Measurements from ENCODE around the gene B4GALT6.

Gene B4GALT6

GRCh38 chr18:31619291-31619690 lies 65.1 kb downstream of the B4GALT6 start:
- Histone ChIP-seq H3K27me3 (ENCODE audit: control insufficient read depth, insufficient read depth, low read length) (no peaks in the 10 kb centered on the region), H3K4me3 (ENCODE audit: low read length) (no peak overlapping the region), H3K36me3 (ENCODE audit: insufficient read depth, low read length) (no peaks in the 10 kb centered on the region), H3K4me1 (ENCODE audit: control insufficient read depth, insufficient read depth, low read length) (no peaks in the 10 kb centered on the region), H3K4me2 (ENCODE audit: low read length) (no peak overlapping the region), H3K9ac (ENCODE audit: low read depth, low read length) (no peak overlapping the region), H3K9me3 (replicated peaks; ENCODE audit: low read length) (no peaks in the 10 kb centered on the region)

- no peaks in the 10 kb centered on the region for H3K4me1 ChIP-seq (ENCODE audit: control insufficient read depth, insufficient read depth, low read length)
- no peak overlapping the region for H3K4me2 ChIP-seq (ENCODE audit: low read length)
- H3K9ac ChIP-seq (ENCODE audit: low read depth, low read length), result no peak overlapping the region
- no peaks in the 10 kb centered on the region for H3K9me3 ChIP-seq (replicated peaks; ENCODE audit: low read length)
- no peak overlapping the region for H3K4me3 ChIP-seq (ENCODE audit: low read length)
- H3K36me3 ChIP-seq (ENCODE audit: insufficient read depth, low read length), result no peaks in the 10 kb centered on the region
- H3K27me3 ChIP-seq (ENCODE audit: control insufficient read depth, insufficient read depth, low read length), result no peaks in the 10 kb centered on the region
Observed at GRCh38 chr18:31618801-31619200, 65.6 kb downstream of the B4GALT6 start.

GRCh38 chr18:31617031-31617717 lies 67.2 kb downstream of the B4GALT6 start:
- Histone ChIP-seq H3K4me3 (ENCODE audit: low read length) (no peak overlapping the region), H3K4me1 (ENCODE audit: control insufficient read depth, insufficient read depth, low read length) (no peaks in the 10 kb centered on the region), H3K9ac (ENCODE audit: low read depth, low read length) (no peak overlapping the region), H3K9me3 (replicated peaks; ENCODE audit: low read length) (no peaks in the 10 kb centered on the region), H3K27me3 (ENCODE audit: control insufficient read depth, insufficient read depth, low read length) (no peaks in the 10 kb centered on the region), H3K4me2 (ENCODE audit: low read length) (no peak overlapping the region), H3K36me3 (ENCODE audit: insufficient read depth, low read length) (no peaks in the 10 kb centered on the region)

GRCh38 chr18:31616586-31616985 lies 67.8 kb downstream of the B4GALT6 start:
- no peak overlapping the region for H3K9ac ChIP-seq (ENCODE audit: low read depth, low read length)
- no peaks in the 10 kb centered on the region for H3K9me3 ChIP-seq (replicated peaks; ENCODE audit: low read length)
- H3K27me3 ChIP-seq (ENCODE audit: control insufficient read depth, insufficient read depth, low read length), result no peaks in the 10 kb centered on the region
- H3K36me3 ChIP-seq (ENCODE audit: insufficient read depth, low read length), result no peaks in the 10 kb centered on the region
- no peaks in the 10 kb centered on the region for H3K4me1 ChIP-seq (ENCODE audit: control insufficient read depth, insufficient read depth, low read length)
- no peak overlapping the region for H3K4me3 ChIP-seq (ENCODE audit: low read length)
- no peak overlapping the region for H3K4me2 ChIP-seq (ENCODE audit: low read length)

GRCh38 chr18:31614044-31614443 lies 70.3 kb downstream of the B4GALT6 start:
- H3K4me3 ChIP-seq (ENCODE audit: low read length), result no peak overlapping the region
- H3K36me3 ChIP-seq (ENCODE audit: insufficient read depth, low read length), result no peaks in the 10 kb centered on the region
- H3K9me3 ChIP-seq (replicated peaks; ENCODE audit: low read length), result no peaks in the 10 kb centered on the region
- H3K4me2 ChIP-seq (ENCODE audit: low read length), result no peak overlapping the region
- H3K9ac ChIP-seq (ENCODE audit: low read depth, low read length), result no peak overlapping the region
- H3K4me1 ChIP-seq (ENCODE audit: control insufficient read depth, insufficient read depth, low read length), result no peaks in the 10 kb centered on the region
- H3K27me3 ChIP-seq (ENCODE audit: control insufficient read depth, insufficient read depth, low read length), result no peaks in the 10 kb centered on the region

- Histone ChIP-seq H3K4me3 (ENCODE audit: low read length) (no peak overlapping the region), H3K9me3 (replicated peaks; ENCODE audit: low read length) (no peaks in the 10 kb centered on the region), H3K4me1 (ENCODE audit: control insufficient read depth, insufficient read depth, low read length) (no peaks in the 10 kb centered on the region), H3K9ac (ENCODE audit: low read depth, low read length) (no peak overlapping the region), H3K27me3 (ENCODE audit: control insufficient read depth, insufficient read depth, low read length) (no peaks in the 10 kb centered on the region), H3K4me2 (ENCODE audit: low read length) (no peak overlapping the region), H3K36me3 (ENCODE audit: insufficient read depth, low read length) (no peaks in the 10 kb centered on the region)
Observed at GRCh38 chr18:31612124-31612523, 72.3 kb downstream of the B4GALT6 start.

GRCh38 chr18:31611511-31611910 lies 72.9 kb downstream of the B4GALT6 start:
- H3K36me3 ChIP-seq (ENCODE audit: insufficient read depth, low read length), result no peaks in the 10 kb centered on the region
- no peak overlapping the region for H3K4me2 ChIP-seq (ENCODE audit: low read length)
- H3K27me3 ChIP-seq (ENCODE audit: control insufficient read depth, insufficient read depth, low read length), result no peaks in the 10 kb centered on the region
- H3K9me3 ChIP-seq (replicated peaks; ENCODE audit: low read length), result no peaks in the 10 kb centered on the region
- no peak overlapping the region for H3K4me3 ChIP-seq (ENCODE audit: low read length)
- no peak overlapping the region for H3K9ac ChIP-seq (ENCODE audit: low read depth, low read length)
- H3K4me1 ChIP-seq (ENCODE audit: control insufficient read depth, insufficient read depth, low read length), result no peaks in the 10 kb centered on the region

GRCh38 chr18:31610286-31611205 lies 73.8 kb downstream of the B4GALT6 start:
- Histone ChIP-seq H3K27me3 (ENCODE audit: control insufficient read depth, insufficient read depth, low read length) (no peaks in the 10 kb centered on the region), H3K9me3 (replicated peaks; ENCODE audit: low read length) (no peaks in the 10 kb centered on the region), H3K4me3 (ENCODE audit: low read length) (no peak overlapping the region), H3K4me1 (ENCODE audit: control insufficient read depth, insufficient read depth, low read length) (no peaks in the 10 kb centered on the region), H3K36me3 (ENCODE audit: insufficient read depth, low read length) (no peaks in the 10 kb centered on the region), H3K9ac (ENCODE audit: low read depth, low read length) (no peak overlapping the region), H3K4me2 (ENCODE audit: low read length) (no peak overlapping the region)

GRCh38 chr18:31609886-31610285 lies 74.5 kb downstream of the B4GALT6 start:
- Histone ChIP-seq H3K9me3 (replicated peaks; ENCODE audit: low read length) (no peaks in the 10 kb centered on the region), H3K27me3 (ENCODE audit: control insufficient read depth, insufficient read depth, low read length) (no peaks in the 10 kb centered on the region), H3K9ac (ENCODE audit: low read depth, low read length) (no peak overlapping the region)

GRCh38 chr18:31607384-31607783 lies 77.0 kb downstream of the B4GALT6 start:
- no peaks in the 10 kb centered on the region for H3K36me3 ChIP-seq (ENCODE audit: insufficient read depth, low read length)
- H3K4me1 ChIP-seq (ENCODE audit: control insufficient read depth, insufficient read depth, low read length), result no peaks in the 10 kb centered on the region
- H3K9me3 ChIP-seq (replicated peaks; ENCODE audit: low read length), result no peaks in the 10 kb centered on the region
- no peaks in the 10 kb centered on the region for H3K27me3 ChIP-seq (ENCODE audit: control insufficient read depth, insufficient read depth, low read length)
- H3K4me3 ChIP-seq (ENCODE audit: low read length), result no peak overlapping the region
- H3K4me2 ChIP-seq (ENCODE audit: low read length), result no peak overlapping the region
- H3K9ac ChIP-seq (ENCODE audit: low read depth, low read length), result no peak overlapping the region

More at GRCh38 chr18:31609886-31610285, 74.5 kb downstream of the B4GALT6 start:
- Histone ChIP-seq H3K36me3 (ENCODE audit: insufficient read depth, low read length) (no peaks in the 10 kb centered on the region), H3K4me2 (ENCODE audit: low read length) (no peak overlapping the region), H3K4me1 (ENCODE audit: control insufficient read depth, insufficient read depth, low read length) (no peaks in the 10 kb centered on the region), H3K4me3 (ENCODE audit: low read length) (no peak overlapping the region)

- Histone ChIP-seq H3K36me3 (ENCODE audit: insufficient read depth, low read length) (no peaks in the 10 kb centered on the region), H3K4me2 (ENCODE audit: low read length) (no peak overlapping the region), H3K9ac (ENCODE audit: low read depth, low read length) (no peak overlapping the region), H3K4me3 (ENCODE audit: low read length) (no peak overlapping the region), H3K27me3 (ENCODE audit: control insufficient read depth, insufficient read depth, low read length) (no peaks in the 10 kb centered on the region), H3K9me3 (replicated peaks; ENCODE audit: low read length) (no peaks in the 10 kb centered on the region), H3K4me1 (ENCODE audit: control insufficient read depth, insufficient read depth, low read length) (no peaks in the 10 kb centered on the region)
Observed at GRCh38 chr18:31606265-31606664, 78.1 kb downstream of the B4GALT6 start.

All from skeletal muscle satellite cell (primary cell).